ENCODE measurements around the gene STARD5.

DNA sequence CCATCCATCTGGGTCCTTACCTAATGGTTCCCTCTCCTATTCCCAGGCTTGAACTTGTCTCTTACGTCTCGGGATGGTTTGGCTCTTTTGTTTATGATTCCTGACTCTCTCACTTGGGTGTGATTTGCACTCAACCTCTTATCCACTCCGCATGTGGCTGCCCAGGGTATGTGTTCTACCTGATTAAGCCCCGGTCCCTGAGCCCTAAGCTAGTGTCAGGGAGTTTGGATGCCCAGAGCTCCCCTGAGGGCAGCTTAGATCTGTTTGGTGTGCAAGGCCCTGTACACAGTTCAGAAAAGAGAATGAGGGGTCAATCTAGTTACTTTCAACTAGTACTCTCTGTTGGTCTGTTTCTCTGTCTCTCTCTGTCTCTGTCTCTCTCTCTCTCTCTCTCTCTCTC, 15.9 kb upstream of the STARD5 start:
- TF ChIP-seq POLR2A (IDR thresholded peaks at IDR 0.05) = no peak
- TF ChIP-seq, protein P1, sequence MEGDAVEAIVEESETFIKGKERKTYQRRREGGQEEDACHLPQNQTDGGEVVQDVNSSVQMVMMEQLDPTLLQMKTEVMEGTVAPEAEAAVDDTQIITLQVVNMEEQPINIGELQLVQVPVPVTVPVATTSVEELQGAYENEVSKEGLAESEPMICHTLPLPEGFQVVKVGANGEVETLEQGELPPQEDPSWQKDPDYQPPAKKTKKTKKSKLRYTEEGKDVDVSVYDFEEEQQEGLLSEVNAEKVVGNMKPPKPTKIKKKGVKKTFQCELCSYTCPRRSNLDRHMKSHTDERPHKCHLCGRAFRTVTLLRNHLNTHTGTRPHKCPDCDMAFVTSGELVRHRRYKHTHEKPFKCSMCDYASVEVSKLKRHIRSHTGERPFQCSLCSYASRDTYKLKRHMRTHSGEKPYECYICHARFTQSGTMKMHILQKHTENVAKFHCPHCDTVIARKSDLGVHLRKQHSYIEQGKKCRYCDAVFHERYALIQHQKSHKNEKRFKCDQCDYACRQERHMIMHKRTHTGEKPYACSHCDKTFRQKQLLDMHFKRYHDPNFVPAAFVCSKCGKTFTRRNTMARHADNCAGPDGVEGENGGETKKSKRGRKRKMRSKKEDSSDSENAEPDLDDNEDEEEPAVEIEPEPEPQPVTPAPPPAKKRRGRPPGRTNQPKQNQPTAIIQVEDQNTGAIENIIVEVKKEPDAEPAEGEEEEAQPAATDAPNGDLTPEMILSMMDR (IDR thresholded peaks at IDR 0.05) = no peak
